ENCODE measurements around the gene AP1S1. TPM values are rescaled to one million over a fixed set of nuclear protein-coding genes. Genes with fewer than 3 reads are reported as not detected.

AP1S1 gene
- total and polyA plus RNA-seq, 2 of the 13 experiments (the other 11 are each of a cell fraction or from before 2014, with no cell fraction given), result 57.5 to 68.1 TPM

- 0 out of 2 replicates have a peak, but pooled peaks have one; percentile 4 for TF ChIP-seq CTCF (CRISPR knock-in tag; IDR thresholded peaks at IDR 0.05)
- TF ChIP-seq ZSCAN22 (CRISPR knock-in tag; IDR thresholded peaks at IDR 0.05), result no peak
- TF ChIP-seq SP4 (CRISPR knock-in tag; IDR thresholded peaks at IDR 0.05), result peak; percentile 91
- 0 out of 2 replicates have a peak, but pooled peaks have one; percentile 21 for TF ChIP-seq ISL2 (CRISPR knock-in tag; IDR thresholded peaks at IDR 0.05)
- peak; percentile 87 for TF ChIP-seq RNF2 (conservative IDR thresholded peaks at IDR 0.05; ENCODE audit: low read depth)
- TF ChIP-seq ZMYM4 (CRISPR knock-in tag; IDR thresholded peaks at IDR 0.05), result peak; percentile 42; the same call in 1 of the 2 replicates
- peak; percentile 27; the same call in 1 of the 2 replicates for TF ChIP-seq GATAD2A (CRISPR knock-in tag; IDR thresholded peaks at IDR 0.05)
- peak; percentile 78 for TF ChIP-seq SPEN (CRISPR knock-in tag; IDR thresholded peaks at IDR 0.05; ENCODE audit: low read depth)
- TF ChIP-seq ZNF432 (CRISPR knock-in tag; IDR thresholded peaks at IDR 0.05; ENCODE audit: borderline replicate concordance), result no peak
- peak; percentile 63; the same call in 1 of the 2 replicates for TF ChIP-seq GABPB1 (CRISPR knock-in tag; IDR thresholded peaks at IDR 0.05)
- TF ChIP-seq TRAFD1 (CRISPR knock-in tag; IDR thresholded peaks at IDR 0.05; ENCODE audit: borderline replicate concordance), result no peak
- peak; percentile 98 for TF ChIP-seq HNRNPK (IDR thresholded peaks at IDR 0.05; ENCODE audit: low read depth, low read length, poor library complexity, severe bottlenecking)
- no peak for TF ChIP-seq ATRX (CRISPR knock-in tag; IDR thresholded peaks at IDR 0.05; ENCODE audit: borderline replicate concordance)
- no peak for TF ChIP-seq CAMTA2 (CRISPR knock-in tag; IDR thresholded peaks at IDR 0.05; ENCODE audit: borderline replicate concordance)
- TF ChIP-seq ZNF547 (CRISPR knock-in tag; IDR thresholded peaks at IDR 0.05), result no peak
- peak; percentile 72 for TF ChIP-seq MAX (IDR thresholded peaks at IDR 0.05)
- TF ChIP-seq IRF9 (CRISPR knock-in tag; IDR thresholded peaks at IDR 0.05; ENCODE audit: borderline replicate concordance), result peak; percentile 23; the same call in 1 of the 2 replicates
- peak; percentile 93 for TF ChIP-seq RFX3 (CRISPR knock-in tag; IDR thresholded peaks at IDR 0.05)
- TF ChIP-seq ZBTB38 (CRISPR knock-in tag; IDR thresholded peaks at IDR 0.05), result 0 out of 2 replicates have a peak, but pooled peaks have one; percentile 31
- TF ChIP-seq THAP11 (CRISPR knock-in tag; IDR thresholded peaks at IDR 0.05), result peak; percentile 87
- TF ChIP-seq GATAD1 (CRISPR knock-in tag; IDR thresholded peaks at IDR 0.05), result peak; percentile 75
- peak; percentile 74 for TF ChIP-seq TAF15 (IDR thresholded peaks at IDR 0.05; ENCODE audit: low read depth, low read length, poor library complexity, severe bottlenecking)
- TF ChIP-seq MAZ (IDR thresholded peaks at IDR 0.05; ENCODE audit: borderline replicate concordance, low read depth, low read length), result peak; percentile 85; the same call in 1 of the 2 replicates
- peak; percentile 89 for TF ChIP-seq MAZ (CRISPR knock-in tag; IDR thresholded peaks at IDR 0.05; ENCODE audit: low read depth)
- TF ChIP-seq HDAC1 (CRISPR knock-in tag; IDR thresholded peaks at IDR 0.05), result peak; percentile 36
- TF ChIP-seq RFX1 (IDR thresholded peaks at IDR 0.05), result peak; percentile 99
Measured at GRCh38 chr7:101153969-101154692, at the start of gene AP1S1 (continued).

Measured in HepG2 (cell line).